GM12801 (cell line): ENCODE data around the gene TRIM7.

Experiments
- TF ChIP-seq, protein P1 (sequence below): IDR thresholded peaks from one replicate; pipeline ENCODE4 v1.5.1; 2011; ENCODE audit warnings: control low read depth; ENCODE audit not compliant: insufficient read length; ENCODE audit errors: extremely low read depth

Gene TRIM7

DNA sequence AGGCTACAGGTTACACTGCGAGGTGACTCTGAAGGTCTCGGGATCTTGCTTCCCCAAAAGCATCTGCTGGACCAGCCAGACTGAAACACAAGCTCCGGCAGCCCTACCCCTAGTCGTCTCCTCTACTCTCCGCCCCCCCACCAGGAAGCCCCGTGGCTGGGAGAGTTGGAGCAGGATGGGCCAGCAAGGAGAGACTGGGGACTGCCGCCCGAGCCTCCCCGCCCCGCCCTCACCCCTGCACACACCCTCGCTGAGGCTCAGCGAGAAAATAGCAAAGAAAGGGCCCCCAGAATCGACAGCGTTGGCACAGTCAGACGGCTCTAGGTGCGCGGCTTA lies 1.3 kb downstream of the TRIM7 start:
- TF ChIP-seq, protein P1, sequence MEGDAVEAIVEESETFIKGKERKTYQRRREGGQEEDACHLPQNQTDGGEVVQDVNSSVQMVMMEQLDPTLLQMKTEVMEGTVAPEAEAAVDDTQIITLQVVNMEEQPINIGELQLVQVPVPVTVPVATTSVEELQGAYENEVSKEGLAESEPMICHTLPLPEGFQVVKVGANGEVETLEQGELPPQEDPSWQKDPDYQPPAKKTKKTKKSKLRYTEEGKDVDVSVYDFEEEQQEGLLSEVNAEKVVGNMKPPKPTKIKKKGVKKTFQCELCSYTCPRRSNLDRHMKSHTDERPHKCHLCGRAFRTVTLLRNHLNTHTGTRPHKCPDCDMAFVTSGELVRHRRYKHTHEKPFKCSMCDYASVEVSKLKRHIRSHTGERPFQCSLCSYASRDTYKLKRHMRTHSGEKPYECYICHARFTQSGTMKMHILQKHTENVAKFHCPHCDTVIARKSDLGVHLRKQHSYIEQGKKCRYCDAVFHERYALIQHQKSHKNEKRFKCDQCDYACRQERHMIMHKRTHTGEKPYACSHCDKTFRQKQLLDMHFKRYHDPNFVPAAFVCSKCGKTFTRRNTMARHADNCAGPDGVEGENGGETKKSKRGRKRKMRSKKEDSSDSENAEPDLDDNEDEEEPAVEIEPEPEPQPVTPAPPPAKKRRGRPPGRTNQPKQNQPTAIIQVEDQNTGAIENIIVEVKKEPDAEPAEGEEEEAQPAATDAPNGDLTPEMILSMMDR, result no peak

DNA sequence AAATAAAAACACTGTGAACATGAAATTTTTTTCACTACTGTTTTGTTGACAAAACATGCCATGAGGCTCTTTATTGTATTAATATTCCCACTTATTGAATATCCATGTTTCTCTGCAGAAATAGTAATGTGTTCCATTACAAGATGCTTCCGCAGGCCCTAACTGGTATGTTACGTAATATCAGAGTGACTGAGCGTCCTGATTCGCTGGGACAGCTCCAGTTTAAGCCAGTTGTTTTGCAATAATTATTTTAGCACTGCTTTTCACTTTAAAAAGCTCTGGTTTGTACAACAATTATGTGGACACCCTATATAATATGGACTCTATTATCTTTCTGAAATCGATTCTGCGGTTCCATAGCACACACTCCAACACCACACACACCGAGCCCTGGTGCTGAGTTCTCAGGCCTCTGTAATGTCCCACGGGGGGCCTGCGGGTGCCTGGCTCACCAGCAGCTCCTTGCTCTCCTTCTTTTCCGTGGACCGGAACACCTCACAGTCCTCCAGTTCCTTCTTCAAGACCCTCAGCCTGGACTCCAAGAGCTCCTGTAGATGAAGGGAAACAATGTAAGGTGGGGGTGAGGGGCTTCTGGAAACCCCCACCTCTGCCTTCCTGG lies 1.8 kb downstream of the TRIM7 start:
- TF ChIP-seq, protein P1, result no peak

DNA sequence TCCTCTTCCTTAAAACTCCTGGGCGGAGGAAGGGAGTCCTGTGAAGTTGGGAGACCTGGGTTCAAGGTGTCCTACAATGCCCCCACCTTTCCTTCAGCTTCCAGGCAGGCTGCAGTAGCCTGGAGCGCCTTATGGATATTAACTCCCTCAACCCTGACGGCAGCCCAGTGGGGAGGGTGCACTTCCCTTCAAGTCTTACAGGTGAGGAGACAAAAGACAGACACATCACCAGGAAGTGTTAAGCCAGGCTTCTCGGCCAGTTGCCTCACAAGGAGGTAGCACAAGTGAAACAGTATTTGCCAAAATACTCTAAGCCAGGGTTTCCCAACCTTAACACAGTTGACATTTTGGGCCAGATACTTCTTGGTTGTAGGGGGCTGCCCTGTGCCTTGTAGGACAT lies 4.2 kb downstream of the TRIM7 start:
- TF ChIP-seq, protein P1, result no peak

DNA sequence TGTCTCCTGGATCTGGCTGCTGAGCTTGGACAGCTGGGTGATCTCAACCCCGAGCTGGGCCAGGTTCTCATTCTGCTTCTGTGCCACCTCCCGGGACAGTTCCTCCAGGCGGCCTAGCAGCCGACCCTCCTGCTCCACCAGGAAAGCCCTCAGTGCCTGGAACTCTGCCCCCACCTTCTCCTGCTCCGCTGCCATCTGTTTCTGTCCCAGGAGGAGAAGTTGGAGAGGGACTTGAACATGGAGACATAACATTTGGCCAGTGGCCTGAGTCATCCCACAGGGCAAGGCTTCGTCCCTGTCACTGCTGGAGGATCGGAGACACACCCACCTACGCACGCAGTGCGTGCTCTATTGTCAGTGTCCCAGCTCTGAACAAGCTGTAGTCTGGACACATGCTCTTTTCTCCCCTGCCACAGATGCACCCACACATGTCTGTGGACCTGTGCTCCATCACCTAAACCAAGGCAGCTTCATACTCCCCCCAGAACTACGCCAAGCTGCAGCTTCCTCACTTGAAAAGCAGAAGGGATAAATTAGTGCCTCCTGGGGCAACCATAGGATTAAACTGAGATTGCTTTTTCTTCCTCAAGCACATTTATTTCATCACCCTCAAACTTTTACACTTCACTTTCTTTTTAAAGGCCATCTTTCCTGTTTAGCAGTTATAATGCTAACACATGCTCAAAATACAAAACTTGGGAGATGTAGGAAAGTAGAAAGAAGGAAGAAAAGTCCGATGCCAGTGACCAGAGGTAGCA lies 4.9 kb downstream of the TRIM7 start:
- TF ChIP-seq, protein P1, result no peak

DNA sequence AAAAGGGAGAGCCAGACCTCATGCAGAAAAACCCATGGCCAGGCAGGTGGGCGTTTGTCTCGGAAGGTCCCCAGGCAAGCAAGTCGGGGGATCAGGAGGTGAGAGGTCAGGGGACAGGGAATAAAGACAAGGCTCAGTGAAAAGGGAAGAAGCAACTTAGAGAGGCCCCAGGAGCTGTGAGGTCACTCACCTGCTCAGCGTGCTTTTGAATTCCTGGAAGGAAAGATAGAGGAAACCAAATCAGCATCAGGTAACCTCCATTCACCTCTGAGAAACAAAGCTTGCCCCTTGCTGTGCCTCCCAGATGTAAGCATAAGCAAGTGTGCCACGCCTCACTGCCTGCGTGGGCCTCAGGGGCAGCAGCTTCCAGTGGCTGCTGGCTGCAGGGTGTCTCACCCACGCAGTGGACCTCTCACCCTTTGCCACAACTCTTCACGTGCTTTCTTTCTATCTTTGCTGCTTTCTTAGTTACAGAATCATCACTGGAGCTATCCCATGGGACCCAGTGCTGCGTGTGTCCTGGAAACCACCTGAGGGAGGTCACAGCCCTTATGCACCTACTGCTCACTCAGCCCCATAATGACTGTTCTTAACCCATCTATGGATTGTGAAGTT lies 6.0 kb downstream of the TRIM7 start:
- TF ChIP-seq, protein P1, result no peak

DNA sequence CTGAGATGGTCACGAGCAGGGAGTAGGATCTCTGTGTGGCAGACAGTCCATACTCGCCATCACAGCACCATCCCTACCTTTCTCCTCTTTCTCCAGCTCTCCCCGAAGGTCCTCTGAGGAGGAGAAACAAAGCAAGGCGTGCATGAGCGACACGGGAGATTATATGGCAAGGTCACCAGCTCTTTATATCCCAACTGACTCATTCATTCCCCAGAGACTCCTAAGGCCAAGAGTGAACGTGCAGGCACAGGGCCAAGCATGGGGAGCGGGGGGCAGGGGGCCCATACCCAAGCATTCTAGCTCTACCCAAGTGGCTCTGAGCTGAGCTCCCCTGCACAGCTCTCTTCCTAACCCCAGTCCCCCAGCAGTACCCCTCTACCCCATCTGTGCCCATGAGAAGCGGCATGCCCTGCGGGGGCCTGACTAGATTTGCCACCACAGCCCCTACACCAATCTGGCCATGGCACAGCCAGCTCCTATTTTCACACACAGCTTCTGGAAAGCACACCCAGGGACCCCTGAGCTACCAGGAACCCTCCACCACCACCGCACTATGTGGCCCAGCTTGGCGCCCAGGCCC lies 6.8 kb downstream of the TRIM7 start:
- TF ChIP-seq, protein P1, result no peak

DNA sequence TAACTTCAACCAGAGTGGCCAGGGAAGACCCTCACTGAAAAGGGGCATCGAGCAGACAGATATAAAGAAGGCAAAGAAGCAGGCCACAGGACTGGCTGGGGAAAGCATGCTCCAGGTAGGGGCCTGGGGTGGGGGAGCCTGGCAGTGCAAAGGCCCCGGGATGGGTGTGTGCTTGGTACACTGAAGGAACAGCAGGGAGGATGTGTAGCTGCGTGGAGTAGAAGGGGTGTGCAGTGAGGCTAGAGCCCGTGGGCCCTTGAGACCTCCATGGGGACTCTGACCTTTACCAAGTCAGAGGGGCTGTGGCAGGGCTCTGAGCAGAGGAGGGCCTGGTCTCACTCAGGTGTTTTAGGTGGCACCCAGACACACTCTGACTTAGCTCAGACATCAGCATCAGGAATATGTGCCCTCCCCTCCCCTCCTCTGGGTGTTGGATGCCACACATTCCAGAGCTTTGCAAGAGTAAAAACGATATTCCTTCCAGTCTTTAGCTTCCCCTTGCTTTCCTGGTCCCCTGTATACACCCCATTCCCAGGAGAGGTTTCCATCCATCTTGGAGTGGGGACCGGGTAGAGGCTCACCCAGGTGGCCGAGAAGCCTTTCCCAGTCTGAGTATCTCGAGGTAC lies 7.6 kb downstream of the TRIM7 start:
- TF ChIP-seq, protein P1, result no peak
